ENCODE results near the gene CHRM4. TPM values are rescaled to one million over a fixed set of nuclear protein-coding genes. Genes with fewer than 3 reads are reported as not detected.

CHRM4 gene
- total and polyA plus RNA-seq, 12 donors: 0.14 to 0.81 (median 0.39) TPM; not detected in 6

DNA sequence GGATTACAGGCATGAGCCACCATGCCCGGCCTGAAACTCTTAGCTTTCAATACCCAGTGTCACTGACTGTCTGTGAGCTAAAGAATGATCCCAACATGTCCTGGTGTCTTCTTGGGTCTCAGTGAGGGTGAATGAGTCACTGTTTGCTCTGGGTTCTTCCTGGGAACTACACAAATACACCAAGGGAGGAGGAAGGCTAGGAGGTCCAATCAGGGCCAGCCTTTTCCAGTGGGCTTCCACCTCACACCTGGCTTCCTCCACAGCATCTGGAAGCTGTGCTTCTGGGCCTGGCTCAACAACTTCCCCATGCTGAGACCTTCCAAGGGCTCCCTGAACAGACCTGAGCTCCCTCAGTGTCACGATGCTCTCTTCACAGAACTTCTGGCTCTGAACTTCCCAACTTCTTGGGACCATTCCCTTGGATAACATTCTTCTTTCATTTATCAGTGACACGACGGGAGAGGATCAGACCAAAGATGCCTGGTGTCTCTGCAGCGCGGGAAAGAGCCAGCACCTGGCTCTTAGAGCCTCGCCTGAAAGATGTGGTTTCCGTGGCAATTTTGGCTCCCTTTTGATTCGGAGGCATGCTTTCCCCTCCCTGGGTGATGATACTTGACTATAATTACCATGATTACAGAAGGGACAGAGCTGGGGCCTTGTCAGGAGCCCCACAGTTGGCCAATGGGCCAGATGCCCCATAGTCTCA is 22.3 kb upstream of the CHRM4 start:
- 94 to 99% (median 95%) methylated on average over 9 of the region's 9 CpGs for WGBS, 4 donors
- H3K4me3 ChIP-seq: no peak overlapping the region
- H3K27ac ChIP-seq: no peak overlapping the region
- peaks cover 0 to 31% of the 10 kb centered on the region in 2 donors for H3K36me3 ChIP-seq (replicated peaks in 1 of 2)
- no peaks in the 10 kb centered on the region for H3K9me3 ChIP-seq (replicated peaks in 1 of 3)
- intact Hi-C loops (cut with DNase I): no loop called here
- no peak for DNase-seq
- H3K27me3 ChIP-seq: no peaks in the 10 kb centered on the region
- TF ChIP-seq CTCF (IDR thresholded peaks at IDR 0.05) (no peak), POLR2A (IDR thresholded peaks at IDR 0.05) (no peak)
- H3K4me1 ChIP-seq (replicated peaks in 1 of 2): no peaks in the 10 kb centered on the region

- Histone ChIP-seq H3K4me3 (no peak overlapping the region), H3K4me1 (replicated peaks in 1 of 2) (no peaks in the 10 kb centered on the region), H3K27me3 (no peaks in the 10 kb centered on the region), H3K36me3 (replicated peaks in 1 of 2) (peaks cover 0 to 59% of the 10 kb centered on the region in 2 donors), H3K27ac (no peak overlapping the region), H3K9me3 (replicated peaks in 1 of 3) (no peaks in the 10 kb centered on the region)
- TF ChIP-seq CTCF (IDR thresholded peaks at IDR 0.05) (no peak), POLR2A (IDR thresholded peaks at IDR 0.05) (no peak)
- intact Hi-C loops (cut with DNase I): no loop called here
- DNase-seq: no peak
- 85 to 94% (median 89%) methylated on average over 5 of the region's 5 CpGs for WGBS, 4 donors
Measured at GRCh38 chr11:46410021-46410420, 18.4 kb upstream of the CHRM4 start.

GRCh38 chr11:46408407-46408986 is 16.9 kb upstream of the CHRM4 start:
- peaks cover 0 to 9% of the 10 kb centered on the region in 2 donors for H3K4me1 ChIP-seq (replicated peaks in 1 of 2)
- H3K4me3 ChIP-seq: no peak overlapping the region
- H3K36me3 ChIP-seq (replicated peaks in 1 of 2): peaks cover 0 to 55% of the 10 kb centered on the region in 2 donors
- no peaks in the 10 kb centered on the region for H3K27me3 ChIP-seq
- intact Hi-C loops (cut with DNase I): no loop called here
- no peak for DNase-seq
- TF ChIP-seq CTCF (IDR thresholded peaks at IDR 0.05) (no peak), POLR2A (IDR thresholded peaks at IDR 0.05) (no peak)
- H3K9me3 ChIP-seq (replicated peaks in 1 of 3): no peaks in the 10 kb centered on the region
- no peak overlapping the region for H3K27ac ChIP-seq
- WGBS, 4 donors: 93 to 94% (median 93%) methylated on average over 3 to 6 of the region's 6 CpGs; no CpG with 5 or more reads in 1 of the 4 donors

DNA sequence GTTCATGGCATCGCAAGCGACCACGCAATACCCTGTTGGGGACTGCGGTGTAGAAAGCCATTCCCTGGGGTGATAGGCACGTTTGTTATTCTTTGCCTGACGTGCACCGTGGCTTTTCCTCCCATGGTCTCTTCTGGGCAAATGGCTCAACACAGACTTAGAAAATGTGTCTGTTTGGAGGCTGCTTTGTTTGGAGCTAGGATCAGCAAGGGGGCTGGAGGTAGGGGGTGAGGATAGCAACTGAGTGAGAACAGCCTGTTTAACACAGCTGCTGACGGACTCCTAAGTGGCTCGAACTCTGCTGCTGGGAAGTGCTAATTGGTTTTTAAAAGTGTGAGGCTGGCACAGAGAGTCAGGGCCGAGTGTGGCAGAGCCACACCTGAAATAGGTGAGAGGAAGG is 16.1 kb upstream of the CHRM4 start:
- H3K36me3 ChIP-seq (replicated peaks in 1 of 2): peaks cover 0 to 54% of the 10 kb centered on the region in 2 donors
- 82 to 89% (median 86%) methylated on average over 7 to 10 of the region's 10 CpGs for WGBS, 4 donors

More for the DNA sequence above, 16.1 kb upstream of the CHRM4 start:
- Histone ChIP-seq H3K9me3 (replicated peaks in 1 of 3) (no peaks in the 10 kb centered on the region), H3K4me1 (replicated peaks in 1 of 2) (peaks cover 0 to 14% of the 10 kb centered on the region in 2 donors), H3K27ac (no peak overlapping the region), H3K4me3 (no peak overlapping the region), H3K27me3 (no peaks in the 10 kb centered on the region)
- DNase-seq: no peak
- TF ChIP-seq CTCF (IDR thresholded peaks at IDR 0.05): no peak
- no peak for TF ChIP-seq POLR2A (IDR thresholded peaks at IDR 0.05)
- intact Hi-C loops (cut with DNase I): no loop called here
